ENCODE results near the gene RNU2-63P. TPM values are rescaled to one million over a fixed set of nuclear protein-coding genes. Genes with fewer than 3 reads are reported as not detected.
"Not testable (repeated sequence)": the region's sequence is repeated elsewhere in the genome, so short reads cannot be mapped to it uniquely, and the experiment has no call there.

RNU2-63P gene
- total RNA-seq, 2 experiments from 2014 or later: 12.6 to 13.1 TPM

DNA sequence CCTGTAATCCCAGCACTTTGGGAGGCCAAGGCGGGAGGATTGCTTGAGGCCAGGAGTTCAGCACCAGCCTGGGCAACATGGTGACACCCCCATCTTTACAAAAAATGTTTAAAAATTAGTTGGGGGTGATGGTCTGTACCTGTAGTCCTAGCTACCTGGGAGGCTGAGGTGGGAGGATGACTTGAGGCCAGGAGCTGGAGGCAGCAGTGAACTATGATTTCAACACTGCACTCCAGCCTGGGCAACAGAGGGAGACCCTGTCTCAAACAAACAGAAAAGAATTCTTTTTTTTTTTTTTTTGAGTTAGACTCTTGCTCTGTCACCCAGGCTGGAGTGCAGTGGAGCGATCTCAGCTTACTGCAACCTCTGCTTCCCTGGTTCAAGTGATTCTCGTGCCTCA lies 15.9 kb downstream of the RNU2-63P start:
- not testable (repeated sequence) for H3K27me3 Mint-ChIP-seq (ENCODE audit: low read depth); H3K4me3 Mint-ChIP-seq; H3K36me3 Mint-ChIP-seq (ENCODE audit: low read depth); H3K27ac Mint-ChIP-seq; DNase-seq; H3K9me3 Mint-ChIP-seq; H3K4me1 Mint-ChIP-seq (ENCODE audit: low read depth)
- intact Hi-C loops (cut with micrococcal nuclease): loop anchor here (5.0 kb wide), 1 partner anchor 533 kb away; no protein-coding TSS in a partner anchor
- CTCF ChIA-PET: interaction anchor here (1.4 to 2.4 kb wide), 3 partner anchors 10 to 159 kb away, joined by 3 to 11 read pairs (median 9); no protein-coding TSS in a partner anchor

DNA sequence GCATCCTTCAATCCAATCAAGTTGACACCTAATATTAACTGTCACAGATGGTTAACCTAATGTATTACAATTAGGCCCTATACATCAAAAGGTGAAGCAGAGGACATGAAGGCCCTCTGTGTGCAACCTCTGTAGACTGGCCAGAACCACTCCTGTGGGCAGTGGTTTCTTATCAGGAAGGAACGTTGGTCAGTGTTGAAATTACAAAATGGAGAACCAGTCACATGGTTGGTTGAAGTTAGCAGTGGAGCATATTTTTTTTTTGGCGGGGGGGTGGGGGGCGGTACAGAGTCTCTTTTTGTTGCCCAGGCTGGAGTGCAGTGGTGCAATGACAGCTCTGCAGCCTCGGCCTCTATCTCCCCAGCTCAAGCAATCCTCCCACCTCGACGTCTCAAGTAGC lies 19.8 kb downstream of the RNU2-63P start:
- intact Hi-C loops (cut with micrococcal nuclease): no loop called here

DNA sequence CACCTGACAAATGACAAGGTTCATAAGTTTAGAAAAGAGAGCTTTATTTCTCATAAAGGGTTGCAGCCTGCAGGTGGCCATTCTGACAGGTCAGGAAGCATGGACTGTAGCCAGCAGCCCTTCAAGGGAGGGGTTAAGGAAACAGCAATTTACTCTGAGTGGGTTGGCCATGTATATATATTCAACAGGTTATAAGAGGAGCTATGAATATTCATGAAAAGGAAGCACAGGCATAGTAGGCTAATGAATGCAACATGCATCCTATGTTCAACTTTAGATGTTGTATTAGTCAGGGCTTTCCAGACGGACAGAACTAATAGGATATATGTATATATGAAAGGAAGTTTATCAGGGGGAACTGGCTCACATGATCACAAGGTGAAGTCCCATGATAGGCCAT lies 20.6 kb downstream of the RNU2-63P start:
- no peak overlapping the region for H3K27ac Mint-ChIP-seq

More for the DNA sequence above, 19.8 kb downstream of the RNU2-63P start:
- Mint-ChIP-seq H3K4me3 (no peak overlapping the region), H3K9me3 (no peaks in the 10 kb centered on the region), H3K36me3 (ENCODE audit: low read depth) (no peaks in the 10 kb centered on the region), H3K4me1 (ENCODE audit: low read depth) (peaks cover 1% of the 10 kb centered on the region), H3K27me3 (ENCODE audit: low read depth) (no peaks in the 10 kb centered on the region), H3K27ac (no peak overlapping the region)
- CTCF ChIA-PET: no interaction called here
- no peak for DNase-seq

DNA sequence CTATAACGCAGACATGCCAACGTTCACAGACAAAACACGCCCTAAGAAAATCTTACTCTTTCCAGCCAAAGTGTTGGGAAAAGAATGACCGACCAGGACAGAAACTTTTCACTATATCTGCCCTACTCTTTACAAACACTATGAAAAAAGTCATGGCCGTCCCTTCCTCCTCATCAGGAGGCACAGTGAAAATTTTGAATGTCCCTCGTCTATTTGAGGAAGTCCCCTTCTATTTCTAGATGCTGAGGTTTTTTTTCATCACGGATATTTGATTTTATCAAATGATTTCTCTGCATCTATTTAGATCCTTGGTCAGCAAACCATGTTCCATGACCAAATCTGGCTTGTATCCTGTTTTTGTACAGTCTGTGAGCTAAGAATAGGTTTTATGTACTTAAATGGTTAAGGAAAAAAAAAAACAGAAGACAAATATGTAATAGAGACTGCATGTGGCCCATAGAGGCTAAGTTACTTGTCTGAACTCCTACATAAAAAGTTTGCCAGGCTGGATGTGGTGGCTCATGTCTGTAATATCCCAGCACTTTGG lies 22.0 kb downstream of the RNU2-63P start:
- H3K9me3 Mint-ChIP-seq; H3K4me3 Mint-ChIP-seq; DNase-seq; H3K4me1 Mint-ChIP-seq (ENCODE audit: low read depth); H3K27ac Mint-ChIP-seq; intact Hi-C loops (cut with micrococcal nuclease); H3K27me3 Mint-ChIP-seq (ENCODE audit: low read depth); CTCF ChIA-PET; H3K36me3 Mint-ChIP-seq (ENCODE audit: low read depth): not testable (repeated sequence)

More for the DNA sequence above, 20.6 kb downstream of the RNU2-63P start:
- H3K4me3 Mint-ChIP-seq: no peak overlapping the region
- H3K4me1 Mint-ChIP-seq (ENCODE audit: low read depth): no peaks in the 10 kb centered on the region
- H3K9me3 Mint-ChIP-seq: no peaks in the 10 kb centered on the region
- no peak for DNase-seq
- no peaks in the 10 kb centered on the region for H3K36me3 Mint-ChIP-seq (ENCODE audit: low read depth)
- CTCF ChIA-PET: no interaction called here
- H3K27me3 Mint-ChIP-seq (ENCODE audit: low read depth): no peaks in the 10 kb centered on the region
- intact Hi-C loops (cut with micrococcal nuclease): no loop called here

DNA sequence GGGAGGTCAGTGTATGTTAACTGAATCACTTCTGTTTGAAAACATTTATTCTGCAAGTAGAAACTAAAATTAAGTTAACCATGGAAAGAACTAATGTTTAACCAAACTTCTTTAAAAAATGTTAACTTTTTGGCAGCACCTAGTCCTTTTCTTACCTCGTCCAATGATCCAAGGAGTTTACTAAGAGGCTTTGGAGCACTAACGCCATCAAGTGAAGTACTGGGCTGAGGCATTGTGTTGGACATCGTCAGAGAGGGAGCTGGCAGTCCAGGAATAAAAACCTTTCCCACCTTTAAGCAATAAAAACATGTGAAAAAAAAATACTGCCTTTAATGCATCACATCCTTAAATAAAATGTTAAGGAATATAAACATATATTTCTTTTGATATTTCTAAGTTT lies 23.8 kb downstream of the RNU2-63P start:
- H3K4me1 Mint-ChIP-seq (ENCODE audit: low read depth); H3K9me3 Mint-ChIP-seq; H3K27ac Mint-ChIP-seq; H3K27me3 Mint-ChIP-seq (ENCODE audit: low read depth); CTCF ChIA-PET; H3K4me3 Mint-ChIP-seq; intact Hi-C loops (cut with micrococcal nuclease); H3K36me3 Mint-ChIP-seq (ENCODE audit: low read depth); DNase-seq: not testable (repeated sequence)

DNA sequence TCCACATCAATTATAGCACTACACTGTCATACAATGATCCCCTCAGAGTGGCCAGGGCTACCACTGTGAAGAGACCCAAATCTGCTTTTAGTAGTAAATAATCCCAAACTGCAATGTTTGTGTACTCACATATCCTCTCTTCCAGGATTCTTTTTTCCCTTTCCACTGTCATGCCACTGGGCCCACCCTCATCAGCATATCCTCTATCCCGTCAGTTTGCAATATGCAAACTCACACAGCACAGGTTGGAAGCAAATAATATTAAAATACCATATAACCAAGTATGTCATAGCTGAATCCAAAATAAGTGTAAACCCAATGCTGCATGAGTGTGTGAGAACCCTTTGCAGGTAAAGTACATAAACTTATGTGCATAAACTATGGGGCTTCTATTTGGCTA lies 28.9 kb downstream of the RNU2-63P start:
- H3K4me1 Mint-ChIP-seq (ENCODE audit: low read depth); CTCF ChIA-PET; H3K36me3 Mint-ChIP-seq (ENCODE audit: low read depth); H3K27ac Mint-ChIP-seq; H3K27me3 Mint-ChIP-seq (ENCODE audit: low read depth); intact Hi-C loops (cut with micrococcal nuclease); H3K4me3 Mint-ChIP-seq; DNase-seq; H3K9me3 Mint-ChIP-seq: not testable (repeated sequence)

DNA sequence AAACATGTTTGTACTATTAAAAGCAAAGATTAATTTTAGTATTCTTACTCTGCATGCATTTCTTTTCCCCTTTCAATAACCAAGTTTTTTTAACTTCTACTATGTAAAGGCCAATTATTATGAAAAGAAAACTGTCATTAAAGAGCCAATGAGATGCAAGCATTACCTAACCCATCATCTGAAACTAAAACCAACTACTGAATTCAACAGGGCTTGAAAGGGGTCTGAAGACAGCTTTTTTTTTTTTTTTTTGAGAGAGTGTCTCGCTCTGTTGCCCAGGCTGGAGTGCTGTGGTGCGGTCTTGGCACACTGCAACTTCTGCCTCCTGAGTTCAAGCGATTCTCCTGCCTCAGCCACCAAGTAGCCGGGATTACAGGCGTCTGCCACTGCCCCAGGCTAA lies 30.4 kb downstream of the RNU2-63P start:
- CTCF ChIA-PET; H3K36me3 Mint-ChIP-seq (ENCODE audit: low read depth); H3K4me3 Mint-ChIP-seq; H3K9me3 Mint-ChIP-seq; intact Hi-C loops (cut with micrococcal nuclease); H3K4me1 Mint-ChIP-seq (ENCODE audit: low read depth); H3K27ac Mint-ChIP-seq; H3K27me3 Mint-ChIP-seq (ENCODE audit: low read depth); DNase-seq: not testable (repeated sequence)

DNA sequence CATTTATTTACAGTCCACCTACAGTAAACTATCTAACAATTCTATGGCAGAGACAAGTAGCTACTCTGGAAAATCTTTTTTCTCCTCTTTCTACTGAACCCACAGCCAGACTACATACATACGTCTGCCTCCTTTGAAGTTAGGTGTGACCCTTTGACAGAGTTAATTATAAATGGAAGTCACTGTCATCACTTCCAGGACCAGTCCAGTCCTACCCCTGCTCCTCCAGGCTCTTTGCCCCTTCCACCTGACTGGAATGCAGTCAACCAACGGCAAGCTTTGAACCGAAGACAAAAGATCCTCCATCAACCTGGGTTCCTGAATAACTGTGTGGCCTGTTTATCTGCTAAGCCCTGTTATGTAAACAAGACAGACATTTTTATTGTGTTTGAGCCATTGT lies 35.2 kb downstream of the RNU2-63P start:
- H3K27me3 Mint-ChIP-seq (ENCODE audit: low read depth); CTCF ChIA-PET; H3K36me3 Mint-ChIP-seq (ENCODE audit: low read depth); DNase-seq; intact Hi-C loops (cut with micrococcal nuclease); H3K4me3 Mint-ChIP-seq; H3K4me1 Mint-ChIP-seq (ENCODE audit: low read depth); H3K9me3 Mint-ChIP-seq; H3K27ac Mint-ChIP-seq: not testable (repeated sequence)

DNA sequence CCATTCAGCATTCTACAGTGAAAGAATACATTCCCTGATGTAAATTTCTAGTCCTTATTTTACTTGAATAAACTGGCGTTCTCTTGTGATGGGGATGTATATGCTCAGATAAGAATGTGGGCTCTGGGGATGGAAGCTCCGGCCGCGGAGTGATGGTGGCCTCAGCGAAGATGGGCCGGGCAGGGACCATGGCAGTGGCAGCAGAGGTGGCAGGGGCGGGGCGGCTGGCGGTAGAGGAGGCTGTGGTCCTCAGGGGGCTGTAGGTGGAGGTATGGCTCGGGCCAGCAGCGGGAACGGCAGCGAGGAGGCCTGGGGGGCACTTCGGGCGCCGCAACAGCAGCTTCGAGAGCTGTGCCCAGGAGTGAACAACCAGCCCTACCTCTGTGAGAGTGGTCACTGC lies 44.0 kb downstream of the RNU2-63P start:
- H3K27me3 Mint-ChIP-seq (ENCODE audit: low read depth); H3K4me1 Mint-ChIP-seq (ENCODE audit: low read depth); DNase-seq; H3K9me3 Mint-ChIP-seq; H3K36me3 Mint-ChIP-seq (ENCODE audit: low read depth); H3K4me3 Mint-ChIP-seq; H3K27ac Mint-ChIP-seq; intact Hi-C loops (cut with micrococcal nuclease); CTCF ChIA-PET: not testable (repeated sequence)

Other genes with a start within 250 kb of the RNU2-63P start
- gene RGPD2, start 190.8 kb downstream of the RNU2-63P start, total RNA-seq: 1 to 10 TPM; 1.1 to 1.6 TPM
- 1 to 10 TPM; 2.4 to 2.5 TPM for gene KRCC1, start 39.2 kb upstream of the RNU2-63P start, total RNA-seq
- not detected for gene SMYD1, start 51.3 kb upstream of the RNU2-63P start, total RNA-seq
- gene FABP1, start 111.5 kb upstream of the RNU2-63P start, total RNA-seq: not detected
- gene THNSL2, start 153.8 kb upstream of the RNU2-63P start, total RNA-seq: under 1 TPM; 0.10 to 0.21 TPM